HG03280 (cell line): ENCODE results near the gene ARIH1.

Experiments used
- ATAC-seq: cut with Tn5 transposase; IDR thresholded peaks from one replicate; pipeline ENCODE4 v1.9.1; 2021; ENCODE audit warnings: mild to moderate bottlenecking, moderate library complexity; ENCODE audit not compliant: unreplicated experiment

Gene ARIH1

DNA sequence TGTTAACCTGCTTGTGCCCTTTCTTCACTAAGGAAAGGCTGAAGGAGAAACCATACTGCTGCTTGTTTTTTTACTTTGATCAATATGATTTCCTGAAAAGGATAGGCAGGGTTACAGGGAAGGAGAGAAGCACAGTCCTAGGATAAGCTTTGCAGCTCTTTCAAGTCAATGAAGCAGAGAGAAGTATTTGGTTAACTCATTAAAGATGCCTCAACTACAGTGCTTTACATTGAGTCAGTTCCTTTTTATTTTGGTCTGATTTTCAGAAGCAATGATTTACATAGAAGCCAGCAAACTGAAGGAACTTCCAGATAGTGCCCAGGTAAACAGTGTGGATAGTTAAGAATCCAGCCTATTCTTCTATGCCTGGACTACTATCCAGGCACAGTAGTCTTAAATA lies 64.8 kb downstream of the ARIH1 start:
- no peak for ATAC-seq

DNA sequence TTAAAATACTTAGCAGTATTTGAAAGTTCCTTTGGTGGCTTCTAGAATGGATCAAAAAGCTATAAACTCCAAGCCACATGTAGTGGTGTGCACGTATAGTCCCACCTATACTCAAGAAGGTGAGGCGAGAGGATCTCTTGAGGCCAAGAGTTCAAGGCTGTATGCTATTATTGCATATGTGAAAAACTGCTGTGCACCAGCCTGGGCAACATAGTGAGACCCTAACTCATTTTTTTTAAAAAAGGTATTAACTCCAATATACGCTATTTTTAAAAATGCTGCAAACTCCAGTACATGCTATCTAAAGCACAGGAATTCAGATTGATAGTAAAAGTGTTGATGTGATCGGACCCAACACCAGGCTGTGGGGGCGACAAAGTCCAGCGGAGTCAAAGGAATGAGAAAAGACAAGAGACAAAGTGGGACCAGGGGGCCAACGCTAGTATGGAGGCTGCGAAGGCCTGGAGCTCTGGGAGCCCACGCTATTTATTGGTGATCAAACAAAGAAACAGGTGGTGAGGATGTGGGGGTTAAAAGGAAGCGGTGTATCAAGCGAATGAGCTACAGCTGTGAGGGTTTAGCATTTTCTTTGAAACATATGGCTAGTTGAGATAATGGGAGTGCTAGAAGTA lies 66.6 kb downstream of the ARIH1 start:
- no peak for ATAC-seq

DNA sequence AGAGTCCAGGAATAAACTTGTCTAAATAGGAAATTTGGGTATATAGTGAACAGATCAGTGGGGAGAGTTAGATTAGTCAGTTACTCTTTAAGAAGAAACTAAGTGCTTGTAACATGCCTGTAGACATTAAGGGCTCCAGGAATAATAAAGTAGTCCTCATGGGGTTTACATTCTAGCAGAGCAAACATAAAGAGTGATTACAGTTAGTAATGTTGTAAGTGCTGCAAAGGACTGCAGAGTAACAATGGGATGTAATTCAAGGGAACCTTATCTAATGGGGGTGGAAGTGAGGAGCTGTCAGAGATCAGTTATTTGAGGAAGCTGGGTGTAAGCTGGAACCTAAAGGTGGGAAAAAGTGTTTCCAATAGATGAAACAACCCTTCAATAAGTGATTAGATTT lies 67.5 kb downstream of the ARIH1 start:
- ATAC-seq: no peak

DNA sequence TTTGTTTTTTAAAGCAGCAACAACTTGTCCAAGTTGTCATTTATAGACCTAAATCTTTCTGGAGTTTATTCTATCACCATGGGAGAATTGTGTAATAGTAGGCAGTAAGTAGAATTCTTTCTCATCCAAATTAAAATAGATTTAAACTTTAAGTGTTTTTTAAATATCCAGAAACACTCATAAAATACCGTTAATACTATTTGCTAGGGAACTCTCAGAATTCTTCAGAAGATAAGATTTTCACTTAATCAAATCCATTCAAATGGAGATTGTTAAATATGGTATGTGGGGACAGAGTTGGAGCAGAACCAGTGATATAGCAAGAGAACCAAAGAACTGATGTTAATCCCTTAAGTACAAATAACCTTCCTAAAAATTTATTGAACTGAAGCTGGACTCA lies 71.0 kb downstream of the ARIH1 start:
- no peak for ATAC-seq

DNA sequence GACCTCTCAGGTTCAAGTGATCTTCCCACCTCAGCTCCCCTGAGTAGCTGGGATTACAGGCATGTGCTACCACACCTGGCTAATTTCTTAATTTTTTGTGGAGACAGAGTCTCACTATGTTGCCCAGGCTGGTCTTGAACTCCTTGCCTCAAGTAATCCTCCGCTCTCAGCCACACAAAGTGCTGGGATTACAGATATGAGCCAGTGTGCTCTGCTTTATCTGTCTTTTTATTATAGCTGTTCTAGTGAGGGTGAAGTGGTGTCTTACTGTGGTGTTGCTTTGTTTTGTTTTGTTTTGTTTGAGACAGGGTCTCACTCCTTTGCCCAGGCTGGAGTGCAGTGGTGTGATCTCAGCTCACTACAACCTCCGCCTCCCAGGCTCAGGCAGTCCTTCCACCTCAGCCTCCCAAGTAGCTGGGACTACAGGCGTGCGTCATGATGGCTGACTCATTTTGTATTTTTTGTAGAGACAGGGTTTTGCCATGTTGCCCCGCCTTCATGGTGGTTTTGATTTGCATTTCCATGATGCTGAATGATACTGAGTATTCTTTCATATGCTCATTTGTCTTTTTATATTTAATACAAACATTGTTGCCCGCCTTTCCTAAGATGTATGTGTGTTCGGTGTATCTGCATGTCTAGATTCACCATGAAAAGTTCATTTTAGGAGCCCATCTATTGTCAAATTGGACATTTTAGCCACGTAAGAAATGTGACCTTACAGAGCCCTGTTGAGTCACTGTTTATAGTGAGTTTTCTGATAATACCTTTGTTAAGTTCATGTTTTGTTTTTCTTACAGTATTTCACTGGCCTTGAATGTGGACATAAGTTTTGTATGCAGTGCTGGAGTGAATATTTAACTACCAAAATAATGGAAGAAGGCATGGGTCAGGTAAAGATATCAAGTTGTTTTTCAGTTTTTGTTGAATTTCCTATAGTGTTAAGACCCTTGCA lies 80.6 kb downstream of the ARIH1 start:
- ATAC-seq: no peak

DNA sequence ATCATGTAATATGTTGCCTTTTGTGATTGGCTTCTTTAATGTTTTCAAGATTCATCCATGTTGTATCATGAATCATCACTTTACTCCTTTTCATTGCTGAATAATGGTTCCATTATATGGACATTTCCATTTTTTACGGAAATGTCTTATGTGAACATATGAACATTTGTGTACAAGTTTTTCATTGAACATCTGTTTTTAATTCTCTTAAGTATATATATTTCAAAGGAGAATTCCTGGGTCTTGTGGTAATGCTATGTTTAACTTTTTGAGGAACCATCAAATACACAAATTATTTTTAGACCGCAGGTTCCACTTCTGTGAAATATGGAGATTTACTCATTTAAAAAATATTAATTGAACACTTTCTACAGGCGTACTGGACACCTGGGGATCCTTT lies 85.7 kb downstream of the ARIH1 start:
- no peak for ATAC-seq

DNA sequence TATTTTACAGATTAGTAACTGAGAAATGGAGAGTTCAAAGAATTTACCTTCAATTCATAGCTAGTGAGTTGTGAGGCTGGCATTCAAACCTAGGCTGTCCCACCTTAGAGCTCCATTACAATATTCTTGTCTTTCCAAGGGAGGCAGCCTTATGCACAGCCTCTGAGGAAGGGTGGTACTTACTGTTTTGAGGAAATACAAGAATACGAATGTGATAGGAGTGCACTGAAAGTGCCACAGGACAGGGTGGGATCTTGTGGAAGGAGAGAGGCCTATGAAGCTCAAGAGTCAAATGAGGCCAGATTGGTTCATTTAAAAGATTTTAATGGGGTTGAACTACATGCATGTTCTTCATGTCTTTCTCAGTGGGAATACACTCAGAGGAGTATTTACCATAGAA lies 86.3 kb downstream of the ARIH1 start:
- ATAC-seq: no peak

DNA sequence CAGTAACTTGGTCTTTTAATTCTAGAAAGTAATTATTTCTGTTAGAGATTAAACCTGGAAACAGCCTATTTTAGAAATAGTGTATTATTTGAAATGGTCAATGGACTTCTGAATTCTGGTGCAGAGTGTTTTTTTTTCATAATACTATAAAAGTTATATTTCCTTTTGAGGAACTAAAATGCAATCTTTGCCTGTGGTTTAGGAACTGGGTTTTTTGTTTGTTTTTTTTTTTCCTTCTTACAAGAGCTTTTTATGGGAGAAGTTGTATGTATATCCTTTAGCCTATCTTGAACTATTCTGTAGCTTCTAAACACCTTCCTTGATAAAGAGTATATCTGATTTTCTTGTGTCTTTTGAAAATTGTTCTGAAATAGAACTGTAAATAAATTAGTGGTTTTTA lies 88.3 kb downstream of the ARIH1 start:
- ATAC-seq: no peak

DNA sequence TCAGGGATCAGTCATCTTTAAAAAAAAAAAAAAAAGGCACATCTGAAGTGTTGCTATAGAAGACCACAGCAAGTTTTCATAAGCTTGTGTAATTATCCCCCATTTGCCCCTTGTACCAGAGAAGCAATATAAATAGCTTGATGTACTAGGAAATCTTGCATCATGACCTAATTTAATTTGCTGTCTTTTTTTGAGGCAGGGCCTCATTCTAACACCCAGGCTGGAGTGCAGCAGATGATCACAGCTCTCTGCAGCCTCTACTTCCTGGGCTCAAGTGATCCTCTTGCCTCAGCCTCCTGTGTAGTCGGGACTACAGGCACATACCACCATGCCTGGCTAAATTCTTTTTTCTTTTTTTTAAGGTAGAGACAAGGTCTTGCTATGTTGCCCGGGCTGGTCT lies 88.7 kb downstream of the ARIH1 start:
- ATAC-seq: no peak

DNA sequence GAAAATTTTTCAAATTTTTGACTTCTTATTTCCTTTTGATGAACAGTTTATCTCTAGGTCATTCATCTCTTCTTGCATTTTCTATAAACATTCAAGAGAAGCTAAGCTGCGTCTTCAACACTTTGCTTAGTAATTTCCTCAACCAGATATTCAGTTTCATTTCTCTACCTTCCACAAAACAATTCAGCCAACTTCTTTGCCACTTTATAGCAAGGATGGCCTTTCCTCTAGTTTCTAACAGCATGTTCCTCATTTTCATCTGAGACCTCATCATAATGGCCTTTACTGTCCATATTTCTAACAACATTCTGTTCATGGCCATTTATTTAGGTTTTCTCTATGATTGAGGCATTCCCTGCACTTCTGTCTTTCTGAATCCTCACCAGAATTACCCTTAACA lies 90.0 kb downstream of the ARIH1 start:
- no peak for ATAC-seq

DNA sequence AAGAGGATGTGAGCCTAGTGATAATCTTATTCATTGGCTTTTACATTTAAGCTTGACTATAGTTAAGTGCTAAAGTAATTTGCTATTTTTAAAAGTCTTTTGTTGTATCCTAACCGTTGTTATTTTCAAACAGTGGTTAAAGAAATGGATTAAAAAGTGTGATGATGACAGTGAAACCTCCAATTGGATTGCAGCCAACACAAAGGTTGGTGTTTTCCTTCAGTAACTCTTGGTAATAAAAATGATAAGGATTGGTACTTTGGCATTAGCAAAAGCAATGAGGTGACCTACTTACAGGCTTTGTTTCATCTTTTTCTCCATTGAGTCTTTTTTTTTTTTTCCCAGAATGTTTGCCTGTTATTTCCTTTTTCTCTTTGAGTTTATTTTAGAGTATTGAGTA lies 92.8 kb downstream of the ARIH1 start:
- no peak for ATAC-seq

DNA sequence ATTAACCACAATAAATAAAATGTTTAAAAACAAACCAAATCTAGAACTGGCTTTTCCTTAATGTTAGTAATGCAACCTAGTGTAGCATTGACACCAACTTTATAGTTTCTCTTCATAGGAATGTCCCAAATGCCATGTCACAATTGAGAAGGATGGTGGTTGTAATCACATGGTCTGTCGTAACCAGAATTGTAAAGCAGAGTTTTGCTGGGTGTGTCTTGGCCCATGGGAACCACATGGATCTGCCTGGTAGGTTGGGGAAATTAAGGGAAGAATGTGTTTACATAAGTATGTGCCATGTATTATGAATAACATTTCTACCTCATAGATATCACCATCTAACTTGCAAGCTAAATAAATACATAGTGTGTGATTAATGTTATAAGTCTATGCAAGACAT lies 95.9 kb downstream of the ARIH1 start:
- ATAC-seq: no peak

DNA sequence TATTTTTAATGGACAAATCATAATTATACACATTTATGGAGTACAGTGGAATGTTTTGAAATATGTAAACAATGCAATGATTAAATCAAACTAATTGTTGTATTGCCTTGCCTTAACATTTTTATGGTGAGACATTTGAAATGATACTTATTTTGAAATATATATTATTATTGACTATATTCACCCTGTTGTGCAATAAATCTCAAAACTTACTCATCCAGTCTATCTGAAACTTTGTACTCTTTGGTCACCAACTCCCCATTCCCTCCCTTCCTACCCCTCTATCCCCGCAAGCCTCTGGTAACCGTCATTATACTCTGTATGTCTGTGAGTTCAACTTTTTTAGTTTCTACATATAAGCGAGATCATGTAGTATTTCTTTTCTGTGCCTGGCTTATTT lies 105.7 kb downstream of the ARIH1 start:
- no peak for ATAC-seq

DNA sequence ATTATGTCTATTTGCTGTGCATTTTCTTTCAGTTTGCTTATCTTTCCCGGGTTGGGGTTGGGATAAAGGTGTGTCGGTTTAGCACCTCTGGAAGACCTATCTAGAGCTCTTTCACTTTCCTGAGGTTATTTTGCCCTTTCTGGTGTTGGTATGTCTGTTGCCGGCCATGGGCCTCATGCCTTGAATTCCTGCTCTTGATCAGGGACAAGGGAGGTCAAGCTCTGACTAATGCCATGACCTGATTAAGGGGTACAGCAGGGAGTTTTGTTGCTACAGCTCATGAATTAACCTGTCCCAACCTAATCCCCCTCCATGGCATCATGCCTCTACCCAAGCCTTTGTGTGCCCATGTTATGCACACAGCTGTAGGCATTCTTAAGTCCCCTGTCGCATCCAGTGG lies 109.9 kb downstream of the ARIH1 start:
- no peak for ATAC-seq

DNA sequence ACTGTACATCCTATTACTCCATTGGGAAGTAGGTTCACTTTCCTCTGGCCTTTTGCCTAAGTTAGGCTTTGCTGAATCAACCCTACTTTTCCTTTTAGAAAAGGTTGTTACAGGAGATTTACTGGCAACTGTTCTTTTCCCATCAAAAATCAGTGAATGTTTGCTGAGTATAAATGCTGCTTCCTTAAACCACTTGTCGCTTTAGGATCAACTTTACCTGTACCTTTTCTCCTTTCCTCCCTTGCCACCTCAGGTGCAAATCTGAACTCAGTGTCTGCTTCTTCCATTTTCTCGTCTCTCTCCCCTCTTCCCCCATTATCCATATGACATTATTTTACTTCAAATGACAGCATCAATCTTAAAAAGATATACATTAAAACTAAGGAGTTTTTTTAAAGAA lies 110.9 kb downstream of the ARIH1 start:
- ATAC-seq: no peak

DNA sequence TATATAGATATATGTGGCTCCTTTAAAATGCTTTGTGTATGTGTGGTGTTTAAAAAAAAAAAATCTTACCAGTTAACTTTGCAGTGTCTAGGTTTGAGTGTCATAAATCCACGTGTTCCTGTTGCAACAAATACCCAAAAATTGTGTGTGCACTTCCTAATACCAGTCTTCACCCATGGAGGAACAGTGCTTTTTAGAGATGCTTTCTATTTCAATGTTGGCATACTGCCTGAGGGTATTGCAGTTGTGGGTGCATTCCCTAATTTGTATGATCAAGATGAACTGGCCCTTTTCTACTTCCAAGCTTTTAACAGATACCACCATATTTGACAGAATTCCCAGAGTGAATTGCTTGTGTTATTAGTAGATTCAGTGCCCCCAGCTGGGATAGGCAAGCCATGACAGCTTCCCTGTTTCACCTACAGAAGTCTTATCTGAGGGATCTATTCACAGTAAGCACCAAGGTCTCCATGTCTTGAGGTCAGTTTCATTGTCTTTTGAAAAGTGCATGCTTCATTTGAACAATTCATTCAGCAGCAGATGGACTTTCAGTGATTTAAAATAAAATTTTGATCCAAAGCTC lies 111.4 kb downstream of the ARIH1 start:
- no peak for ATAC-seq

DNA sequence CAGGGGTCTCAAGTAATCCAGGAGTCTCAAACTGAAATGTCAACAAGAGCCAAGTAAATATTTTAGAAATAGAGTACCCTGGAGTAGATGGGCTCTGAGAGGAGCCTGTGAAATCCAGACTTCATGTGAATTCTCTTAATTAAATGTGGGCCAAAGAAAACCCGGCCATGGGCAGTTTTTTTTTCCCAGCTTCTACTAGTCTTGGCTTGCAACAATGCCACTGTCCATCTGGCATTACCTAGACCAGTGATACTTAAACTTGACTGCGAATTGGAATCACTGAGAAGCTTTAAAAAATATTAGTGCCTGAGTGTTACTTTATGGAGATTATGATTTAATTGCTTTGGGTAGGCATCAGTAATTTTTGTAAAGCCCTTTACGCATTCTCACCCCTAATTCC lies 114.0 kb downstream of the ARIH1 start:
- ATAC-seq: no peak

DNA sequence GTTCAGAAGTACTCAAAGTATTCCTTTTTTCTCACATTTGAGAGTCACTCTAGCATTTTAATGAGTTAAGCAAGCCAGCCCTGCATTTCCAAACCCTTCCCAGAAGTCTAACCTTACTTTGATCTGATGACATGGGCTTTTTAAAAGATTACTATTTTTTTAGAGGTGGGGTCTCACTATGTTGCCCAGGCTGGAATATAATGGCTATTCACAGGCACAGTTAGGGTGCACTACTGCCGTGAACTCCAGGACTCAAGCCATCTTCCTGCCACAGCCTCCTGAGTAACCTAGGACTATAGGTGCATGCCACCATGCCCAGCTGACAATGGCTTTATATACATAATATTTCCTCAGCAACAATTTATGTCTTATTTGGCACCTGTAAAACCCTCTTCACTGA lies 116.3 kb downstream of the ARIH1 start:
- ATAC-seq: no peak

DNA sequence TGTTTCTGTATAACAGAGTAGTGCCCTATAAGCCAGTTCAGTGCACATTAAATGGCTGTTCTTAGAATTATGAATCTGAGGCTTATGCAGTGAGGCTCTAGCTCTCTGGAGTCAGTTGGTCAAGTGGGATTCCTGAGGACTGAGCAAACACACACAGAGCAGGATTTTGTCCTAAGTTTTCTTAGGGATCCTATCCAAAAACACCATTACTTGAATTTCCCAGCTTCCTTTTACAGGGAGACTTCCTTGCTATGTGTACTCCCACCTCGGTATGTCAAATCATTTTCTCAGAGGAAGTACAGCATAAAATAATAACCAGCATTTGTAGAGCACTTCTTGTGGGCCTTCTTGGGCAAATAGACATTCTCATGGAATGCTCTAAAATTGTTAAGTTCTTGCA lies 117.2 kb downstream of the ARIH1 start:
- no peak for ATAC-seq

DNA sequence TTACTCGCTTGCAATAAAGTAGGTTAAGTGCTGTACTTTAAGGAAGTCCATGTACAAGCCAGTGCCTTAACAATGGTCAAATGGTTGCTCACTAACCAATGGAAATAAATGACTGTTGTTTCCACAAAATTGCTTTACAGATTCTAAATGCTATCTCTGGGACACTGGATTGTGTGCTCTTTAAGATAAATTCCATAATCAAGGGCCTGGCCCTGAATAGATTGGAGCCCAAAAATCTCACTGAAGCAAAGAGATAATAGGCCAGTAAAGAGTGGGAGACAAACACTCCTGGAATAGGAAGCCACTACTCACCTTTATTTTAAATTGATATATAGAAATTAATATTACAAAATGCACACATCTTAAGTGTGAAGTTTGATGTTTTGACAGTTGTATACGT lies 118.0 kb downstream of the ARIH1 start:
- ATAC-seq: no peak

DNA sequence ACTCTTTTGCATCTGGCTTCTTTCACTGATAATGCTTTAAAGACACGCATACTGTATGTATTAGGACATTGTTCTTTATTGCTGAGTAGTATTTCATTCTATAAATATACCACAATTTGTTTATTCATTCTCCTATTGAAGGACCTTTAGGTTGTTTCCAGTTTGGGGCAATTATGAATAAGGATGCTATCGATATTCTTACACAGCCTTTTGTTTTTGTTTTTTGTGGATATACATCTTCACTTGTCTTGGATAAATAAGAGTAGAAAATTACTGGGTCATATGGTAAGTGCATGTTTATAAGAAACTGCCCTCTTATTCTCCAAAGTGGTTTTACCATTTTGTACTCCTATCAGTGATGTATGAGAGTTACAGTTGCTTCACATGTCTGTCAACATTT lies 118.5 kb downstream of the ARIH1 start:
- ATAC-seq: no peak

DNA sequence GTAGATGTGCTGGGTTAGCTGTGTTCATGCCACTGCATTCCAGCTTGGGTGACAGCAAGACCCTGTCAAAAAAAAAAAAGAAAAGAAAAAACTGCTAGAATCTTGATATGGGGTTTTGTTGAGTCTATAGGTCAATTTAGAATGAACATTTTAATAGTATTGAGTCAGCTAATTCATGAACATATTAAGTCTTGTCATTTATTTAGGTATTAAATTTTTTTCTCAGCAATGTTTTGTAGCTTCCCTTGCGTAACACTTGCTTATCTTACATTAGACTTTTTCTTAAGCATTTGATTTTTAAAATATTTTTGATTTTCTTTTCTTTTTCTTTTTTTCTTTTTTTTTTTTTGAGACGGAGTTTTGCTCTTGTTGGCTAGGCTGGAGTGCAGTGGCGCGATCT lies 119.7 kb downstream of the ARIH1 start:
- no peak for ATAC-seq
